K562 (cell line): ENCODE measurements around the gene THAP9. TPM values are rescaled to one million over a fixed set of nuclear protein-coding genes. Genes with fewer than 3 reads are reported as not detected.

Experiments used
- ATAC-seq: fragments of 200-7000 bp; cut with Tn5 transposase; 3 replicates; pipeline ENCODE4 v1.9.1; 2020; ENCODE audit warnings: moderate library complexity
- BruUV-seq: library from RNA; stranded (reverse); fragments of 400-500 nt; replicated peaks from 2 replicates; lab custom pipeline; 2021; lab: Mats Ljungman, UMichigan
- CTCF ChIA-PET: fragments of 300-600 bp; formaldehyde crosslinking; extraction: SDS; loops from one replicate; lab custom pipeline; 2021; ENCODE audit warnings: low intra/inter-chr PET ratio; lab: Yijun Ruan, JAX
- POLR2A ChIA-PET: fragments of 300-600, 350-650 bp; sonication (Branson Sonifier 250); formaldehyde crosslinking; extraction: SDS; loops from one replicate; lab custom pipeline; 2021; ENCODE audit warnings: antibody characterized with exemption, inconsistent platforms; lab: Yijun Ruan, JAX
- DNase-seq, 4 experiments: peaks; one replicate each; pipeline versions ENCODE4 v3.0.0 to v3.0.0-alpha.2; 2011 to 2018; ENCODE audit warnings: low spot score in 3 of 4, mixed read lengths in 3 of 4; ENCODE audit errors: extremely low read depth in 1 of 4
- FAIRE-seq: peaks from 2 replicates; lab custom pipeline; 2011; peaks lifted over from hg19 to GRCh38; lab: Jason Lieb, UNC
- H2AFZ ChIP-seq: 2 replicates; pipeline ENCODE4 v1.6.0; 2011; ENCODE audit warnings: low read depth, low read length, control low read depth, inconsistent platforms
- H3K27ac ChIP-seq: fragments of 200-600 bp; 3 replicates; pipeline ENCODE4 v1.8.0; 2011; ENCODE audit warnings: low read depth, mild to moderate bottlenecking, control low read depth, inconsistent platforms, low read length, moderate library complexity, mixed read lengths; ENCODE audit errors: extremely low read depth
- H3K27me3 ChIP-seq, 2 experiments: fragments of 300-600 bp in 1 of 2; 2 replicates in 1 of 2; 3 replicates in 1 of 2; pipeline versions ENCODE4 v1.6.0 to v1.8.0; 2011; ENCODE audit warnings: inconsistent platforms in 2 of 2, low read length in 2 of 2, mild to moderate bottlenecking in 1 of 2, mixed read lengths in 1 of 2, moderate library complexity in 1 of 2; ENCODE audit not compliant: control insufficient read depth in 2 of 2, insufficient read depth in 2 of 2
- H3K36me3 ChIP-seq: fragments of 300-600 bp; 3 replicates; pipeline ENCODE4 v1.8.0; 2011; ENCODE audit warnings: mild to moderate bottlenecking, low read length, inconsistent platforms; ENCODE audit not compliant: control insufficient read depth, insufficient read depth
- H3K4me1 ChIP-seq, 2 experiments: fragments of 200-600 bp in 1 of 2; replicated peaks in 1 of 2; 2 replicates in 1 of 2; 3 replicates in 1 of 2; pipeline versions ENCODE4 v1.5.1 to v1.8.0; 2011; ENCODE audit warnings: inconsistent platforms in 2 of 2, low read length in 2 of 2, mild to moderate bottlenecking in 1 of 2, mixed read lengths in 1 of 2, moderate library complexity in 1 of 2; ENCODE audit not compliant: control insufficient read depth in 2 of 2, insufficient read depth in 2 of 2
- H3K4me2 ChIP-seq: 2 replicates; pipeline ENCODE4 v1.6.1; 2011; ENCODE audit warnings: low read length, control low read depth, inconsistent platforms, mixed read lengths; ENCODE audit not compliant: insufficient read depth
- H3K4me3 ChIP-seq: fragments of 200-600 bp; sonication (generic), shearing (Covaris generic); 2 replicates; pipeline ENCODE4 v1.5.1; 2016; ENCODE audit warnings: control low read depth, inconsistent platforms
- H3K79me2 ChIP-seq: fragments of 200-600 bp; 3 replicates; pipeline ENCODE4 v1.8.0; 2011; ENCODE audit warnings: low read length, inconsistent platforms; ENCODE audit not compliant: control insufficient read depth, insufficient read depth
- H3K9ac ChIP-seq, 2 experiments: 2 replicates each; pipeline versions ENCODE4 v1.6.0 to v1.6.1; 2011; ENCODE audit warnings: low read depth in 2 of 2, low read length in 2 of 2, control low read depth in 1 of 2, inconsistent platforms in 1 of 2, mild to moderate bottlenecking in 1 of 2, mixed read lengths in 1 of 2; ENCODE audit not compliant: insufficient read depth in 1 of 2
- H3K9me1 ChIP-seq: one replicate; pipeline ENCODE4 v1.6.0; 2011; ENCODE audit warnings: inconsistent platforms, mild to moderate bottlenecking, low read length, moderate library complexity; ENCODE audit not compliant: control insufficient read depth, insufficient read depth
- H3K9me3 ChIP-seq: replicated peaks from 2 replicates; pipeline ENCODE4 v1.5.1; 2011; ENCODE audit warnings: low read depth, low read length, inconsistent platforms; ENCODE audit not compliant: control insufficient read depth, insufficient read depth
- H4K20me1 ChIP-seq: replicated peaks from 2 replicates; pipeline ENCODE4 v1.6.1; 2011; ENCODE audit warnings: low read length, inconsistent platforms, mixed read lengths; ENCODE audit not compliant: control insufficient read depth, insufficient read depth
- ARID1B ChIP-seq: fragments of 450-650 bp; IDR thresholded peaks from 2 replicates; pipeline ENCODE4 v1.6.1; 2016; ENCODE audit warnings: antibody characterized with exemption, mild to moderate bottlenecking, inconsistent platforms
- ATF3 ChIP-seq, 2 experiments: fragments of 450-650 bp in 1 of 2; sonication (generic) in 1 of 2; formaldehyde crosslinking in 1 of 2; IDR thresholded peaks in 1 of 2; conservative IDR thresholded peaks in 1 of 2; 2 replicates each; pipeline versions ENCODE4 v1.6.1 to v1.8.1; 2016 to 2023; ENCODE audit warnings: mild to moderate bottlenecking in 2 of 2, moderate library complexity in 2 of 2, inconsistent platforms in 1 of 2, missing genetic modification reagents in 1 of 2
- CBFA2T2 ChIP-seq: fragments of 450-650 bp; conservative IDR thresholded peaks from 2 replicates; pipeline ENCODE4 v1.6.1; 2017; ENCODE audit warnings: mild to moderate bottlenecking
- CHD1 ChIP-seq: fragments of 200-600 bp; sonication (generic); IDR thresholded peaks from one replicate; pipeline ENCODE4 v1.6.1; 2012; ENCODE audit warnings: mild to moderate bottlenecking, moderate library complexity, low read length, inconsistent platforms
- DMBX1 ChIP-seq: fragments of 250-450 bp; sonication (Bioruptor Pico); IDR thresholded peaks from 2 replicates; pipeline ENCODE4 v1.8.0; 2022; ENCODE audit warnings: inconsistent platforms, mild to moderate bottlenecking, moderate library complexity, borderline replicate concordance
- ETV5 ChIP-seq: sonication (generic); formaldehyde crosslinking; IDR thresholded peaks from 2 replicates; pipeline ENCODE4 v1.4.0; 2020; ENCODE audit warnings: low read depth, mild to moderate bottlenecking, missing genetic modification reagents
- FOS ChIP-seq: IDR thresholded peaks from 3 replicates; pipeline ENCODE4 v1.6.1; 2011; ENCODE audit not compliant: insufficient read length; ENCODE audit errors: extremely low read depth
- JUN ChIP-seq, 2 experiments: sonication (generic) in 1 of 2; formaldehyde crosslinking in 1 of 2; IDR thresholded peaks; 2 replicates each; pipeline versions ENCODE4 v1.6.1 to v1.8.0; 2012 to 2022; ENCODE audit warnings: borderline replicate concordance in 2 of 2, mild to moderate bottlenecking in 2 of 2, improper control_type of control experiment in 1 of 2, low read depth in 1 of 2, low read length in 1 of 2, missing genetic modification reagents in 1 of 2
- MAFK ChIP-seq: IDR thresholded peaks from 2 replicates; pipeline ENCODE4 v1.6.1; 2011; ENCODE audit warnings: low read length, improper control_type of control experiment
- POLR2G ChIP-seq: fragments of 200-400 bp; formaldehyde crosslinking; IDR thresholded peaks from 2 replicates; pipeline ENCODE4 v1.6.1; 2017; ENCODE audit warnings: low read depth, mild to moderate bottlenecking, antibody characterized with exemption, low read length, moderate library complexity
- SMARCE1 ChIP-seq: fragments of 450-650 bp; IDR thresholded peaks from 2 replicates; pipeline ENCODE4 v1.7.1; 2016; ENCODE audit warnings: mild to moderate bottlenecking
- SPI1 ChIP-seq: IDR thresholded peaks from 2 replicates; pipeline ENCODE4 v1.6.1; 2011; ENCODE audit warnings: low read depth, low read length, control low read depth, borderline replicate concordance
- THAP7 ChIP-seq: fragments of 250-450 bp; sonication (Bioruptor Pico); IDR thresholded peaks from 2 replicates; pipeline ENCODE4 v1.5.0; 2021
- ZNF740 ChIP-seq, 3 experiments: fragments of 200-800 bp in 1 of 3; sonication (Bioruptor generic) in 1 of 3; sonication (generic) in 1 of 3; formaldehyde crosslinking in 1 of 3; IDR thresholded peaks; 2 replicates each; pipeline versions ENCODE4 v1.6.1 to v1.8.0; 2016 to 2022; ENCODE audit warnings: mild to moderate bottlenecking in 2 of 3, missing compliant biosample characterization in 2 of 3, missing genetic modification characterization in 2 of 3, missing genetic modification reagents in 1 of 3
- WGBS: fragments of 100-300 bp; shearing (Covaris generic); methylation state at CpG from one replicate; pipeline ENCODE4 v1.1.6; 2016; ENCODE audit warnings: low coverage, mixed read lengths; ENCODE audit not compliant: insufficient coverage; ENCODE audit errors: missing lambda C conversion rate; 5-methylcytosine and 5-hydroxymethylcytosine counted together
- in situ Hi-C: fragments of 300-500 bp; cut with MboI; formaldehyde crosslinking; loops from 4 replicates; pipeline ENCODE4 v1.15.0; 2018; ENCODE audit warnings: inconsistent platforms, mixed read lengths
- intact Hi-C: fragments of 100-400 bp; cut with micrococcal nuclease; formaldehyde crosslinking; loops from 2 replicates; pipeline ENCODE4 v1.14.2; 2022
- polyA plus RNA-seq, 8 experiments: library from polyadenylated mRNA; depleted of rRNA in 4 of 8; stranded (reverse) in 5 of 8; unstranded in 3 of 8; fragments of >200 nt; fragmentation: Nextera tagmentation in 2 of 8; fragmentation: Illumina TruSeq in 1 of 8; extraction: Ambion mirVana in 2 of 8; extraction: Trizol in 1 of 8; gene quantifications; 2 replicates each; pipeline versions ENCODE4 v1.2.1 to v1.2.3, GENCODE V29; 2011 to 2014; ENCODE audit warnings: inconsistent platforms in 1 of 8, missing spikeins in 1 of 8
- total RNA-seq, 7 experiments: library from RNA; depleted of rRNA in 6 of 7; stranded (reverse); fragments of >200 nt in 6 of 7; fragmentation: Illumina TruSeq in 2 of 7; extraction: Trizol in 2 of 7; gene quantifications; 2 replicates each; pipeline versions ENCODE4 v1.2.1 to v1.2.3, GENCODE V29; 2011 to 2021; ENCODE audit warnings: low replicate concordance in 1 of 7

Gene THAP9
- total and polyA plus RNA-seq, 9 of the 15 experiments (the other 6 are each of a cell fraction or from before 2014, with no cell fraction given): 3.4 to 7.0 (median 5.4) TPM

- TF ChIP-seq CBFA2T2 (no peak), ETV5 (CRISPR knock-in tag) (no peak)
These were observed 3.8 kb upstream of the THAP9 start (continued) for GRCh38 chr4:82896755-82897154.

GRCh38 chr4:82898322-82899243 lies 2.0 kb upstream of the THAP9 start:
- Histone ChIP-seq H3K27ac (peak overlapping the region; percentile 100), H3K9me3 (no peaks in the 10 kb centered on the region), H3K4me2 (peak overlapping the region; percentile 100), H3K9ac (peak overlapping the region in 1 of 2 experiments; percentile 99; a peak in 3 of 4 replicates), H3K27me3 (no peaks in the 10 kb centered on the region), H3K4me3 (peak overlapping the region; percentile 75), H2AFZ (no peak overlapping the region), H3K9me1 (no peaks in the 10 kb centered on the region), H3K4me1 (peaks cover 5 to 7% of the 10 kb centered on the region in 2 experiments), H4K20me1 (peaks cover 7% of the 10 kb centered on the region; the same call in 1 of the 2 replicates), H3K36me3 (peaks cover 55% of the 10 kb centered on the region), H3K79me2 (peaks cover 85% of the 10 kb centered on the region)
- FAIRE-seq (no peak), ATAC-seq (no peak), DNase-seq (peak in 1 of 4 experiments; percentile 42)
- ChIA-PET POLR2A (interaction anchor here (0.9 to 3.1 kb wide), 6 partner anchors 8 to 137 kb away, joined by 3 to 39 read pairs (median 9); partner anchors contain the start of genes COPS4, LIN54 and SEC31A), CTCF (no interaction called here)
- no TSS peak for BruUV-seq
- WGBS: 0% methylated on average over 7 of the region's 7 CpGs
- intact Hi-C loops: no loop called here
- in situ Hi-C loops: no loop called here
- TF ChIP-seq FOS: peak; percentile 18
- peak; percentile 60 for TF ChIP-seq SMARCE1
- no peak; the same call in 1 of the 2 replicates for TF ChIP-seq POLR2G
- TF ChIP-seq THAP7: no peak
- peak; percentile 65; the same call in 1 of the 2 replicates for TF ChIP-seq JUN (IDR thresholded peaks at IDR 0.05; ENCODE audit: borderline replicate concordance, low read depth, low read length)
- no peak for TF ChIP-seq JUN (CRISPR knock-in tag; IDR thresholded peaks at IDR 0.05; ENCODE audit: borderline replicate concordance)
- no peak for TF ChIP-seq ZNF740 (CRISPR knock-in tag; IDR thresholded peaks at IDR 0.05)
- no peak for TF ChIP-seq ZNF740 (tag; IDR thresholded peaks at IDR 0.05)
- peak; percentile 71 for TF ChIP-seq SPI1
- peak; percentile 23 for TF ChIP-seq CHD1
- TF ChIP-seq MAFK: 0 out of 2 replicates have a peak, but pooled peaks have one; percentile 1
- peak; percentile 51 for TF ChIP-seq ARID1B
- peak; percentile 86 for TF ChIP-seq ATF3 (IDR thresholded peaks at IDR 0.05)
- 0 out of 2 replicates have a peak, but pooled peaks have one; percentile 59 for TF ChIP-seq ATF3 (CRISPR knock-in tag; conservative IDR thresholded peaks at IDR 0.05)
- no peak for TF ChIP-seq DMBX1 (CRISPR knock-in tag)
